Anterior cingulate cortex (tissue), 58 donors: ENCODE data around the gene PRR23C.
"Not testable (repeated sequence)": the region's sequence is repeated elsewhere in the genome, so short reads cannot be mapped to it uniquely, and the experiment has no call there.

Experiments used
- DNase-seq, 58 donors: peaks; one replicate each; lab custom pipeline; 2025; lab: John Stamatoyannopoulos, UW

Gene PRR23C

GRCh38 chr3:139044366-139045210, at the start of gene PRR23C:
Gene PRR23C (minus strand): TSS chr3:139044892. CDS start chr3:139044620, 272 bp downstream.
- no peak for DNase-seq

- DNase-seq = no peak
Measured at GRCh38 chr3:139093840-139094239, 49.1 kb upstream of the PRR23C start.

GRCh38 chr3:139088462-139089324, 44.0 kb upstream of the PRR23C start:
- DNase-seq = no peak

DNA sequence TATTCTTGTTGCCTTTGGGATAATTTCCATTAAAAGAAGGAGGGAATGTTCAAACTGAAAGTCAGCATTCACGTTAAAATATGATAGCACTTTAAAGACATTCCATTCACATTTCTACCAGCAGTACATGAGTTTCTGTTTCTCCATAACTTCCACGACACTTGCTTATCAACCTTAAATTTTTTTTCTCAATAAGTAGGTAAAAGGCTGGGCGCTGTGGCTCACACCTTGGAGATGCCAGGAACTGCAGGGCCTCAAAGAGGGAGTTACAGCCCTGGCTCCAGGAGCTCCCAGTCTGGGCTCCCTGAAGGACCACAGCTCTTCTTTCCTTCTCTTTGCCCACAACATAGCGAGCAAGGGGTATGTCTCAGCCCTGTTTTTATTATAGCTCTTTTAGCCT, 42.9 kb upstream of the PRR23C start:
- no peak for DNase-seq

DNA sequence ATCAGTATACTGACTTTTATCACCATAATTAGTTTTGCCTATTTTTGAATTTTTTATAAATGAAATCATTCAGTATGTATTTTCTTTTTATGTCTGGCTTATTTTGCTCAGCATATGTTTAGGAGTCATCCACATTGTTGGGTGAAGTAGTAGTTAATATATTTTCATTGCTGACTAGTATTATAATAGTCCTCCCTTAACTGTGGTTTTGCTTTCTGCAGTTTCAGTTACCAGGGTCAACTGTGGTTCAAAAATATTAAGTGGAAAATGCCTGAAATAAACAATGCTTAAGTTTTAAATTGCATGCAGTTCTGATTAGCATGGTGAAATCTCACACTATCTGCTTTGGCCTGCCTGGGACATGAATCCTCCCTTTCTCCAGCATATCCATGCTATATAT, 39.5 kb upstream of the PRR23C start:
- DNase-seq = no peak

- DNase-seq = no peak
Measured at GRCh38 chr3:139074565-139075115, 29.9 kb upstream of the PRR23C start.

GRCh38 chr3:139062918-139063317, 18.2 kb upstream of the PRR23C start:
- no peak for DNase-seq

DNA sequence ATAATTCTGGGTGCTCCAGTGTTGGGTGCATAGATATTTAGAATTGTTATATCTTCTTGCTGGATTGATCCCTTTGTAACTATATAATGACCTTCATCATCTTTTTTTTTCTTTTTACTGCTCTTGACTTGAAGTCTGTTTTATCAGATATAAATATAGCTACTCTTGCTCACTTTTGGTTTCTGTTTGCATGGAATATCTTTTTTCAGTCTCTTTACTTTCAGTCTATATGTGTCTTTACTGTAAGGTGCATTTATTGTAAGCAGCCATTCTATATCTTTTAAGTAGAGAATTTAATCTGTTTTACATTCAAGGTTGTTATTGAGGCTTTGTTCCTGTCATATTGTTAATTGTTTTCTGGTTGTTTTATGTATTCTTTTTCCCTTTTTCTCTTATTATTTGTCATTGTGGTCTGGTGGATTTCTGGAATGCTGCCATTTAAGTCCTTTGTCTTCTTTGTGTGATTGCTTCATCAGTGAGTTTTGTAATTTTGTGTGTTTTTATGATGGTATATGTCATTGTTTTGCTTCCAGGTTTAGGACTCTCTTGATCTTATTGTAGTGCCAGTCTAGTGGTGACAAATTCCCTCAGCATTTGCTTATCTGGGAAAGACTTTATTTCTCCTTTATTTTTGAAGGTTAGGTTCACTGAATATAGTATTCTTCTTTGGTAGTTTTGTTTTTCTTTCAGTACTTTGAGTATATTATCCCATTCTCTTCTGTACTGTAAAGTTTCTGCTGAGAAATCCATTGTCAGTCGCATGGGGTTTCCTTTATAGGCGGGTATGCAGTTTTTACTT, 8.3 kb upstream of the PRR23C start:
- no peak for DNase-seq

- no peak for DNase-seq
Measured at GRCh38 chr3:139043554-139044365, 932 bp downstream of the PRR23C start.

DNA sequence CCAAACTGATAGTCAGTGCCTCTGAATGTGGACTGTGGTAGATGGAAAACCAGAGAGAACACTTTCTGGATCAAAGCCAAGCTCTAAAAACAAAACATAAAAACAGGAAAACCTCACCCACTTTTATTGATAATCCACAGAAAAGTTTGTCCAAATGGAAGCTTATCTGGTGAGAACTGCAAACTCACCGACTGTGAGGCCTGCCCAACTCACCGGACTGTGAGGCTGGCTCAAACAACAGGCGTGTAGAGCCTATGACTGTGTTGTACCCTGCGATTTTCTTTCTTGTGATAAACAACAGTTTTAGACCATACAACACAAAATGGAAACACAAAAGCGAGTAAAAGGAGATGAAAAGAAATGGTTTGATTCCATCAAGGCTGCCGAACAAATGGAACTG, 7.2 kb downstream of the PRR23C start:
- DNase-seq = no peak

GRCh38 chr3:139032326-139033002, 12.2 kb downstream of the PRR23C start:
- no peak for DNase-seq

DNA sequence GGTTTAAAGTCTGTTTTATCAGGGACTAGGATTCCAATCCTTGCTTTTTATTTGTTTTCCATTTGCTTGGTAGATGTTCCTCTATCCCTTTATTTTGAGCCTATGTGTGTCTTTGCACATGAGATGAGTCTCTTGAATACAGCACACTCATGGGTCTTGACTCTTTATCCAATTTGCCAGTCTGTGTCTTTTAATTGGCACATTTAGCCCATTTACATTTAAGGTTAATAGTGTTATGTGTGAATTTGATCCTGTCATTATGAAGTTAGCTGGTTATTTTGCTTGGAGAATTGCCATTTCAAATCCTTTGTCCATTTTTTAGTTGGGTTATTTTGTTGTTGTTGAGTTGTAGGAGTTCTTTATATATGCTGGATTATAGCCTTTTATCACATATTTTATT, 14.1 kb downstream of the PRR23C start:
- DNase-seq = not testable (repeated sequence)

- no peak for DNase-seq
Measured at GRCh38 chr3:139024968-139025367, 19.7 kb downstream of the PRR23C start.

GRCh38 chr3:139020868-139021234, 23.8 kb downstream of the PRR23C start, which contains the start of gene PRR23B:
Gene PRR23B (minus strand): TSS chr3:139020926. CDS start chr3:139020661, 265 bp downstream.
- no peak for DNase-seq

DNA sequence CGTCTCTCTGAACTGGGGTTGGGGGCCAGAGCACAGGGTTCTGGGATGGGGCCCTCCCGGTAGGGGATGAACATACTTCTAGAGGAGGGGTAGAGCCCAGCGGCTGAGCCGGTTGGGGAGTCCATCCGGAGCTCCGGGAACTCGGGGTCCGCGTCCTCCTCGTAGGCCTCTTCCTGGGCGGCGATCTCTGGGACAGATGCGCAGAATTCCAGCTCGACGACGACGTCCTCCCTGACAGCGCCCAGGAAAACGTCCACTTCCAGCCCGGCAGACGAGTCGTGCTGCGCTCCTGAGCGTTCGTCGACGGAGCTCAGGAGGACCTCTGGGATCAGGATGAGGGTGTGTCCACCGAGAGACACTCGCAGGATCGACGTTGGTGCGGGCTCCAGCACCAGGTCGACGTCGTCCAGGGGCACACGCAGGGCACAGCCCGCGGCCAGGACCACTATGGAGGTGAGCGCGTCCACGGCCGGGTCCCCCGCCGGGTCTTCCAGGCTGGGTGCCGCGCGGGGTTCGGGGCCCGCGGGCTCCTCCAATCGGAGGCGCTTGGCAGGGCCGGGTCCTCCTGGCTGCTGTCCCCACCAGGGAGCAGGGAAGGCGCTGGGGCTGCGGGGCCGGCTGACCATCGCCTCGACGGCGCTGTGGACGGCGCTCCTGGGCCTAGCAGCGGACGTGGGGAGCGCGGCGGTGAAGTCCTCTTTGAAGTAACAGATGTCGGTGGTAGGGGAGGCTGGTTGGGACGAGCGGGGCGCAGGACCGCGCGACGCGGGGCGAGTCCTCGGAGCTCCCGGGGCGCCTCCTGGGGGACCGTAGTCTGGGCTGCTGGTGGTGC, 24.4 kb downstream of the PRR23C start:
- DNase-seq = no peak

DNA sequence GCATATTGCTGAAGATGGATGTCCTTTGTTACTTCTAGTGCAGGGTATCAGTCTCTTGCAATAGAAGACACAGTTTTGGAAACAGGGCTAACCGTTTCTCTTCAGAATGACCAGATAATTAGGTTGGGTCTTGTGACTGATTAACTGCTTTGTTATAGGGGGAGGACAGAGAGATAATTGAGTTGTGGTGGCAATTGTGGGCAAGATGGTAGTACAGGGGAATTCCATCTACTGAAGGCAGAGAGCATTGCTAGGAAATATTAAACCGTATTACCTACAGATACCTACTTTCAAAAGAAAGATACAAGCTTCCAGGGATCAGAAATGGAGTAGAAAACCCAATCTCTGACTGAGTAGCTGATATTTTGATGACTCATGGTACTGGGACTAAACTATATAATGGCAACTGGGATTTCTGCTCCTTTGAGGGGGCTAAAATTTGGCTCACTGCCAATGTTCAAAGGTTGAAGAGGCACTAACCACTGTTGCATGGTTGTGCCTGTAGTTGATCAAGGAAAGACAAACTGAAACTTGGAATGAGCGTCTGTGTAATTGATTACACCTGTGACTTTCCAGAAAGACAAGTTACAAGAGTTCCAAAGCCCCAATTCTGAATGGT, 28.2 kb downstream of the PRR23C start:
- no peak for DNase-seq

GRCh38 chr3:139006051-139006716, 38.5 kb downstream of the PRR23C start, which contains the start of gene PRR23A:
Gene PRR23A (minus strand): TSS chr3:139006268. CDS start chr3:139006268, 0 bp downstream.
- DNase-seq = no peak
